Ovary (tissue), 3 donors: ENCODE results near the gene RNPEPL1.

Experiments used
- POLR2A ChIP-seq: fragments of 450-650 bp; IDR thresholded peaks from one replicate; pipeline ENCODE4 v1.6.1; 2017; ENCODE audit warnings: antibody characterized with exemption, mild to moderate bottlenecking, moderate library complexity
- TF ChIP-seq, protein P1 (sequence below), 3 donors: fragments of 450-650 bp in 2 of 3; fragments of 200-600 bp in 1 of 3; IDR thresholded peaks; one replicate each; pipeline versions ENCODE4 v1.5.1 to v1.8.0; 2016 to 2022; ENCODE audit warnings: antibody characterized with exemption in 3 of 3, mild to moderate bottlenecking in 1 of 3
- donor health status: DM: no; HTN: no; CAD: no.

DNA sequence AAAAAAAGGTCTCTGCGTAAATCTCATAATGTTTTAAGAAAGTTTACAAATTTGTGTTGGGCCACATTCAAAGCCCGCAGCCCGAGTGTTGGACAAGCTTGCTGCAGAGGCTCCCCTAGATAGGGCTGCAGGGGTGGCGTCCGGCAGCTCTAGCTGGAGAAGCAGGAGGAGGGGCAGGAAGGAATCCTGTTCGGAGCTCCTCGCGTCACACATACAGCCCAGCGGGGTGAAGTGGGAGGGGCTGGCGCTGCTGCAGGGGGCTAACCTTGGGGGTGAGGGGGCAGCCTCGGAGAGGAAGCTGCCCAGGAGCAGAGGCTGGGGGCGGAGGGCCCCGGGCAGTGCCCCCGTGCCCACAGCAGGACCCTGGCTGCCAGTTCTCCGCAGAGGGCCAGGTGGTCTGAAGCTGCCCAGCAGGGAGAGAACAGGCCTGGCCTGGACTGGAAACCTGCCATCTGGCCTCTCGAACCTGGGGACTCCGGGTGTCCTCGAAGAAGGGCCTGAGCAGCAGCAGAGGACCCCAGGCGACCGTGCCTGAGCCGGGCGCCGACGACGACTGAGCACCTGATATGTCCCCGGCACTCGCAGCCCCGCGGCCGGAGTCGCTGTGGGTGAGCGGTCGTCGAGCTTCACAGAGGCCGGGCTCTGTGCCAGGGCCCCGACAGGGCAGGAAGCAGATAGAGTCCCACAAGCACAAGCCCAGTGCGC, 54.4 kb downstream of the RNPEPL1 start:
- TF ChIP-seq, protein P1, sequence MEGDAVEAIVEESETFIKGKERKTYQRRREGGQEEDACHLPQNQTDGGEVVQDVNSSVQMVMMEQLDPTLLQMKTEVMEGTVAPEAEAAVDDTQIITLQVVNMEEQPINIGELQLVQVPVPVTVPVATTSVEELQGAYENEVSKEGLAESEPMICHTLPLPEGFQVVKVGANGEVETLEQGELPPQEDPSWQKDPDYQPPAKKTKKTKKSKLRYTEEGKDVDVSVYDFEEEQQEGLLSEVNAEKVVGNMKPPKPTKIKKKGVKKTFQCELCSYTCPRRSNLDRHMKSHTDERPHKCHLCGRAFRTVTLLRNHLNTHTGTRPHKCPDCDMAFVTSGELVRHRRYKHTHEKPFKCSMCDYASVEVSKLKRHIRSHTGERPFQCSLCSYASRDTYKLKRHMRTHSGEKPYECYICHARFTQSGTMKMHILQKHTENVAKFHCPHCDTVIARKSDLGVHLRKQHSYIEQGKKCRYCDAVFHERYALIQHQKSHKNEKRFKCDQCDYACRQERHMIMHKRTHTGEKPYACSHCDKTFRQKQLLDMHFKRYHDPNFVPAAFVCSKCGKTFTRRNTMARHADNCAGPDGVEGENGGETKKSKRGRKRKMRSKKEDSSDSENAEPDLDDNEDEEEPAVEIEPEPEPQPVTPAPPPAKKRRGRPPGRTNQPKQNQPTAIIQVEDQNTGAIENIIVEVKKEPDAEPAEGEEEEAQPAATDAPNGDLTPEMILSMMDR (IDR thresholded peaks at IDR 0.05): no peak
- no peak for TF ChIP-seq POLR2A
